DND-41 (cell line): ENCODE data around the gene RAB26.
"Not testable (repeated sequence)": the region's sequence is repeated elsewhere in the genome, so short reads cannot be mapped to it uniquely, and the experiment has no call there.

Source experiments
- ATAC-seq: fragments of 200-7000 bp; cut with Tn5 transposase; 3 replicates; pipeline ENCODE4 v1.9.1; 2021; ENCODE audit warnings: low read depth; ENCODE audit not compliant: insufficient read depth
- DNase-seq: peaks from one replicate; pipeline ENCODE4 v3.0.0-alpha.2; 2020
- H2AFZ ChIP-seq: 2 replicates; pipeline ENCODE4 v1.6.0; 2012; ENCODE audit warnings: low read depth, low read length
- H3K27ac ChIP-seq: 2 replicates; pipeline ENCODE4 v1.5.1; 2012; ENCODE audit warnings: low read length, inconsistent platforms
- H3K27me3 ChIP-seq: fragments of 200-600 bp; sonication (generic); 2 replicates; pipeline ENCODE4 v1.6.0; 2012; ENCODE audit warnings: low read length, mild to moderate bottlenecking, inconsistent platforms; ENCODE audit not compliant: insufficient read depth, poor library complexity
- H3K36me3 ChIP-seq: 2 replicates; pipeline ENCODE4 v1.5.1; 2012; ENCODE audit warnings: low read length, inconsistent platforms; ENCODE audit not compliant: insufficient read depth
- H3K4me1 ChIP-seq: 2 replicates; pipeline ENCODE4 v1.5.1; 2012; ENCODE audit warnings: mild to moderate bottlenecking, low read length; ENCODE audit not compliant: insufficient read depth
- H3K4me2 ChIP-seq: 2 replicates; pipeline ENCODE4 v1.6.0; 2012; ENCODE audit warnings: mild to moderate bottlenecking, moderate library complexity, low read length, inconsistent platforms; ENCODE audit not compliant: insufficient read depth
- H3K4me3 ChIP-seq, 2 experiments: fragments of 200-600 bp in 1 of 2; shearing (Covaris generic) in 1 of 2; 2 replicates each; pipeline ENCODE4 v1.5.1; 2012 to 2016; ENCODE audit warnings: inconsistent platforms in 2 of 2, low read length in 2 of 2, mild to moderate bottlenecking in 2 of 2, low read depth in 1 of 2, moderate library complexity in 1 of 2
- H3K79me2 ChIP-seq: 2 replicates; pipeline ENCODE4 v1.6.0; 2012; ENCODE audit warnings: low read length, inconsistent platforms; ENCODE audit not compliant: insufficient read depth
- H3K9ac ChIP-seq: 2 replicates; pipeline ENCODE4 v1.6.0; 2012; ENCODE audit warnings: low read depth, mild to moderate bottlenecking, inconsistent platforms, low read length, moderate library complexity
- H3K9me3 ChIP-seq: 2 replicates; pipeline ENCODE4 v1.5.1; 2012; ENCODE audit warnings: low read length, moderate library complexity, mild to moderate bottlenecking, inconsistent platforms; ENCODE audit not compliant: insufficient read depth, severe bottlenecking
- H4K20me1 ChIP-seq: 2 replicates; pipeline ENCODE4 v1.6.0; 2012; ENCODE audit warnings: low read length; ENCODE audit not compliant: insufficient read depth
- CTCF ChIP-seq: IDR thresholded peaks from 2 replicates; pipeline ENCODE4 v1.5.1; 2012; ENCODE audit warnings: borderline replicate concordance, low read length, moderate library complexity, mild to moderate bottlenecking; ENCODE audit not compliant: poor library complexity, severe bottlenecking; ENCODE audit errors: extremely low read depth
- EZH2 ChIP-seq: IDR thresholded peaks from 3 replicates; pipeline ENCODE4 v1.6.1; 2012; ENCODE audit warnings: borderline replicate concordance, low read depth, mild to moderate bottlenecking, moderate library complexity, low read length, inconsistent platforms; ENCODE audit not compliant: severe bottlenecking

RAB26 gene

DNA sequence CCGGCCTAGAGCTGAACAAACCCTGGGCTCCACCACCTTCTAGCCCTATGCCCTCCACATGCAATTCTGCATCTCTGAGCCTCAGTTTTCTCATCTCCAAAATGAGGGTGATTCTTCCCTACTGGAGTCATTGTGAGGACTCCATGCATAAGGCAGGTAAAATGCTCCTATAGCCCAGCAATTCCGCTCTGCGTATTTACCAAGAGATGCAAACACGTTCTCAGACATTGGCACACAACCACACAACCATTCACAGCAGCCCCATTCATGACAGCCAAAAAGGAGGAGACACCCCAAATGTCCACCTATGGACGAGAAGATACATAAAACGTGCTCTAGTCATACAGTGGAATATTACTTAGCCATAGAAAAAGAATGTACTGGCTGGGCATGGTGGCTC, 51.9 kb downstream of the RAB26 start:
- Histone ChIP-seq H3K9me3 (no peaks in the 10 kb centered on the region), H3K79me2 (0 out of 2 replicates have a peak, but pooled peaks cover 3% of the 10 kb centered on the region), H3K27ac (no peak overlapping the region), H3K27me3 (peaks cover 32% of the 10 kb centered on the region), H3K36me3 (no peaks in the 10 kb centered on the region), H3K4me2 (no peak overlapping the region), H3K4me3 (no peak overlapping the region), H3K4me1 (peaks cover 18% of the 10 kb centered on the region), H3K9ac (no peak overlapping the region), H4K20me1 (peaks cover 4% of the 10 kb centered on the region), H2AFZ (no peak overlapping the region)
- DNase-seq (no peak), ATAC-seq (no peak)
- TF ChIP-seq EZH2 (no peak), CTCF (no peak)

DNA sequence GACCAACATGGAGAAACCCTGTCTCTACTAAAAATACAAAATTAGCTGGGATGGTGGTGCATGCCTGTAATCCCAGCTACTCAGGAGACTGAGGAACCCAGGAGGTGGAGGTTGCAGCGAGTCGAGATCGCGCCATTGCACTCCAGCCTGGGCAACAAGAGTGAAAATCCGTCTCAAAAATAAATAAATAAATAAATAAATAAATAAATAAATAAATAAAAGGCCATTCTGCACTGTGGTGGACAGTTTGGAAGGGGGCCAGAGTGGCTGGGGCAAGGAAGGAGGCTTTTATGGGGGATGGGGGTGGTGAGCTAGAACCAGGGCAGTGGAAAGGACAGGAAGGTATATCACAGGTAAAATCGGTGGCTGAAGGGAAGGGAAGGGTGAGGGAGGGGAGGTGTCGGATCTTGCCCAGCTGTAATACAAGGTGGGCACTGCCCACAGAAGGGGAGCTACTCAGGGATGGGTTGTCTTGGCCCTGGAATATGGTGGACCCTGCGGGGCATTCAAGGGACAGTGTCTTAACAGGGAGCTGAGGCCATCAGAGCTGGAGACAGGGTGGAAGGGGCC, 54.8 kb downstream of the RAB26 start:
- H3K9ac ChIP-seq, H3K27ac ChIP-seq, DNase-seq, H3K9me3 ChIP-seq, H2AFZ ChIP-seq, H3K4me2 ChIP-seq, H3K4me3 ChIP-seq, H3K27me3 ChIP-seq, H4K20me1 ChIP-seq, ATAC-seq: not testable (repeated sequence)
- Histone ChIP-seq H3K36me3 (peaks cover 17% of the 10 kb centered on the region), H3K4me1 (peaks cover 32% of the 10 kb centered on the region), H3K79me2 (peaks cover 29% of the 10 kb centered on the region)
